BLaER1 (cell line): ENCODE measurements around the gene B4GALNT3.

ENCODE experiments used
- H3K27ac ChIP-seq: shearing (Covaris generic); formaldehyde crosslinking; 2 replicates; pipeline ENCODE4 v1.8.1; 2022
- H3K27me3 ChIP-seq: shearing (Covaris generic); formaldehyde crosslinking; 2 replicates; pipeline ENCODE4 v1.8.1; 2022
- H3K36me3 ChIP-seq: shearing (Covaris generic); formaldehyde crosslinking; 2 replicates; pipeline ENCODE4 v1.8.1; 2022
- H3K4me1 ChIP-seq: shearing (Covaris generic); formaldehyde crosslinking; 2 replicates; pipeline ENCODE4 v1.8.1; 2022
- H3K4me2 ChIP-seq: shearing (Covaris generic); formaldehyde crosslinking; 2 replicates; pipeline ENCODE4 v1.8.1; 2022
- H3K4me3 ChIP-seq: shearing (Covaris generic); formaldehyde crosslinking; 2 replicates; pipeline ENCODE4 v1.8.1; 2022
- H3K9ac ChIP-seq: shearing (Covaris generic); formaldehyde crosslinking; 2 replicates; pipeline ENCODE4 v1.8.1; 2022
- H3K9me3 ChIP-seq: shearing (Covaris generic); formaldehyde crosslinking; 2 replicates; pipeline ENCODE4 v1.8.1; 2022
- H4K20me1 ChIP-seq: shearing (Covaris generic); formaldehyde crosslinking; 2 replicates; pipeline ENCODE4 v1.8.1; 2022
- Cebpa-rat ChIP-seq: shearing (Covaris generic); IDR thresholded peaks from 2 replicates; pipeline ENCODE4 v1.8.1; 2022

B4GALNT3 gene

DNA sequence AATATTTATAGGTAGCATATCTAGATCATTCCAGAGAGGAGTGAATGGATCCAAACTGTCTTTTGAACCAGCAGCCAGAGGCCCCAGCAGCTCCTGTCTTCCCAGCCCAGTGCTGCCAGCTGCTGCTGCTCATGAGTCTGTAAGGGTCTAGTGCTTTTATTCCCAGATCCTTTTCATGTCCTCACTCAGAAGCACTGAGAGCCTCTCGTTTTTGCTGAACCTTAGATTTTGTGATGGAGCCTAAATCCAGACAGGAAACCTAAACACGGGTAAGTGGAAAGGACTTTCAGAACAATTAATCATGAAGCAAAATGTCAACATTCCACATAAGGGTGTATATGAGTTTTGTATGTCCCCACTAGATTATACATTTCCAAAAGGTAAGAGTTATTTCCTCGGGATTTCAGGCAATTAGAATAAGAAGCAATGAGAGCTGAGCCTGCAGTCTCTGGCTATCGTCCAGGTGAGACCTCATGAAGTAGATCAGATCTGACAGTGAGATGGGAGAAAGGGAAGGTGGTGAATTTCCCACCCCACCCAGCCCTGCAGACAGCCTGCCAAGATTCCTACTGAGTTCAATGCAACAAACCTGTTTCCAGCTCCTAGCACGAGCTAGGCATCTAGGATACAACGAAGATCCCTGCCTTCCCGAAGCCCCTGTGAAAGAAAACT lies 119.1 kb downstream of the B4GALNT3 start:
- H3K9ac ChIP-seq = no peak overlapping the region
- no peak overlapping the region for H3K4me3 ChIP-seq
- no peaks in the 10 kb centered on the region for H4K20me1 ChIP-seq
- peaks cover 22% of the 10 kb centered on the region for H3K4me1 ChIP-seq
- no peaks in the 10 kb centered on the region for H3K27me3 ChIP-seq
- H3K4me2 ChIP-seq = no peak overlapping the region
- H3K36me3 ChIP-seq = no peaks in the 10 kb centered on the region
- no peaks in the 10 kb centered on the region for H3K9me3 ChIP-seq
- no peak for TF ChIP-seq Cebpa-rat
- no peak overlapping the region for H3K27ac ChIP-seq

DNA sequence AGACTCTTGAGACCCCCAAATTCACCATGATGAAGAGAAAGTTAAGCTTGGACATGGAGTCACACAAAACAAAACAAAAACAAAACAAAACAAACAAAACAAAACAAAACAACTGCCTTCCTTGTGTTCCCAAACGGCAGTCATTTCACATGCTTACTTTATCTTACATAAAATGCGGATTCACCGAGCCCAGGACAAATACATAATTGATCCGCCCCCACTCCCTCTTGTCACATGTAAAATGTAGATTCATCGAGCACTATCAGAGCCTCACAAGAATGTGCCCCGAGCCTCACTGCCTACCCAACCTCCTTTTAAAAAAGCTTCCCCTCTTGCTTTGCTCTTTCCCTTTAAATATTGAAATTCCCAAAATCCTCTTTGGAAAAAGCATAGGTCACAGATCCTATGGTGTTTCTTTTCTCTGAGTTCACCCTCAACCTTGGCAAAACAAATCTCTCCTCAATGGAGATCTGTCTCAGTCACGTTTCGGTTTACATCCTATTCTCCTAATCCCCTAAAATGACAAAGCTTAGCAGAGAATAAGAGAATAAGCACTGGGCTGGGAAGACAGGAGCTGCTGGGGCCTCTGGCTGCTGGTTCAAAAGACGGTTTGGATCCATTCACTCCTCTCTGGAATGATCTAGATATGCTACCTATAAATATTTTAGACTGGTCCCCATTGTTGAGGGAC lies 119.8 kb downstream of the B4GALNT3 start:
- no peak overlapping the region for H3K27ac ChIP-seq
- no peaks in the 10 kb centered on the region for H3K27me3 ChIP-seq
- no peak overlapping the region for H3K4me2 ChIP-seq
- peaks cover 22% of the 10 kb centered on the region for H3K4me1 ChIP-seq
- no peaks in the 10 kb centered on the region for H3K36me3 ChIP-seq
- H3K4me3 ChIP-seq = no peak overlapping the region
- no peak overlapping the region for H3K9ac ChIP-seq
- H3K9me3 ChIP-seq = no peaks in the 10 kb centered on the region
- H4K20me1 ChIP-seq = no peaks in the 10 kb centered on the region
- no peak for TF ChIP-seq Cebpa-rat

DNA sequence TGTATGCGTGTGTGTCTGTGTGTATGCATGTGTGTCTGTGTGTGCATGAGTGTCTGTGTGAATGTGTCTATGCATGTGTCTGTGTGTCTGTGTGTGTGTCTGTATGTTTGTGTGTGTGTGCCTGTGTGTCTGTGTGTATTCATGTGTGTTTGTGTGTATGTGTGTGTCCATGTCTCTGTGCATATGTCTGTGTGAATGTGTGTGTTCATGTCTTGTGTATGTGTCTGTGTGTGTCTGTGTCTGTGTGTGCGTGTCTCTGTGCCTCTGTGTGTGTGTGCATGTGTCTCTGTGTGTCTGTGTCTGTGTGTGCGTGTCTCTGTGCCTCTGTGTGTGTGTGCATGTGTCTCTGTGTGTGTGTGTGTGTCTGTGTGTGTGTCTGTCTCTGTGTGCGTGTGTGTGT lies 121.1 kb downstream of the B4GALNT3 start:
- TF ChIP-seq Cebpa-rat = no peak
- H3K9ac ChIP-seq = no peak overlapping the region
- no peaks in the 10 kb centered on the region for H3K27me3 ChIP-seq
- H3K4me3 ChIP-seq = no peak overlapping the region
- H3K4me2 ChIP-seq = no peak overlapping the region
- H3K4me1 ChIP-seq = peaks cover 11% of the 10 kb centered on the region
- H3K36me3 ChIP-seq = no peaks in the 10 kb centered on the region
- H3K9me3 ChIP-seq = no peaks in the 10 kb centered on the region
- H3K27ac ChIP-seq = no peak overlapping the region
- no peaks in the 10 kb centered on the region for H4K20me1 ChIP-seq

DNA sequence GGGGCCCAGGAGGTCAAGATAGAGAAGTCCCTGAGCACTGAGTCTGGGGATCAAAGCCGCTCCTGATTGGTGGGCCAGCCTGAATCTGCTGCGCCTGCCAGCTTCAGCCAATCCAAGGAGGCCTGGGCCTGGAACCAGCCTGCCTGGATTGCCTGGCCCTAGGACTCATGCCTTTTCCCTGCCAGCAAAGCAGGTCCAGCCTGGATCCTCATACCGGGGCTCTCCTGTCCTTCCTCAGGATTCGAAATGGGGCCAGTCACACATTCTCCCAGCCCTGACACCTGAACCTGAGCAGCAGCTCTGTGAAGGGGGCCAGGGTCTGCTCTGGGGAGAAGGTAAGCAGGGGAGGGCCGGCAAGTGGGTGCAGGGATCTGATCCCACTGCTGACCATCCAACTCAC lies 121.6 kb downstream of the B4GALNT3 start:
- Histone ChIP-seq H3K4me1 (peaks cover 6% of the 10 kb centered on the region), H3K4me2 (no peak overlapping the region), H3K27ac (no peak overlapping the region), H3K36me3 (no peaks in the 10 kb centered on the region), H4K20me1 (no peaks in the 10 kb centered on the region), H3K9me3 (no peaks in the 10 kb centered on the region), H3K9ac (no peak overlapping the region), H3K4me3 (no peak overlapping the region), H3K27me3 (no peaks in the 10 kb centered on the region)
- no peak for TF ChIP-seq Cebpa-rat

DNA sequence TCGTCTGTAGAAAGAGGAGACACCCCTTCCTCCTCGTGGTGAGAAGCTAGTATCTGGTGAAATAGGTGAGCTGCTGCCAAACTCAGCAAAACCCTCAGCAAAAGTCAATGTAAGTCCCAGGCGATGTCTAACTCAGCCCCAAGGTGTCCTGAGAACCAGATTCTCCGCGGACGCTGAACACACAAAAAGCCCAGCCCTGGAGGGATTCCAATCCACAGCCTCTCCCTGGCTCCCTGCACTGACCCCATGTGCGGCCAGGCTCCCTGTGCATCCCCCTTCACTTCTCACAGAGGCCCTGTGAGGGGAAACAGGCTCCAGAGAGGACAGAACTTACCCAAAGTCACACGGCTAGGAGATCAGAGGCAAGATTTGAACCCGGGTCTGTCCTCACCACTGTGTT lies 122.0 kb downstream of the B4GALNT3 start:
- H3K27me3 ChIP-seq = no peaks in the 10 kb centered on the region
- H3K4me2 ChIP-seq = no peak overlapping the region
- H3K27ac ChIP-seq = no peak overlapping the region
- H3K36me3 ChIP-seq = no peaks in the 10 kb centered on the region
- H4K20me1 ChIP-seq = no peaks in the 10 kb centered on the region
- H3K9ac ChIP-seq = no peak overlapping the region
- no peak overlapping the region for H3K4me3 ChIP-seq
- H3K9me3 ChIP-seq = no peaks in the 10 kb centered on the region
- H3K4me1 ChIP-seq = peaks cover 1% of the 10 kb centered on the region
- no peak for TF ChIP-seq Cebpa-rat

DNA sequence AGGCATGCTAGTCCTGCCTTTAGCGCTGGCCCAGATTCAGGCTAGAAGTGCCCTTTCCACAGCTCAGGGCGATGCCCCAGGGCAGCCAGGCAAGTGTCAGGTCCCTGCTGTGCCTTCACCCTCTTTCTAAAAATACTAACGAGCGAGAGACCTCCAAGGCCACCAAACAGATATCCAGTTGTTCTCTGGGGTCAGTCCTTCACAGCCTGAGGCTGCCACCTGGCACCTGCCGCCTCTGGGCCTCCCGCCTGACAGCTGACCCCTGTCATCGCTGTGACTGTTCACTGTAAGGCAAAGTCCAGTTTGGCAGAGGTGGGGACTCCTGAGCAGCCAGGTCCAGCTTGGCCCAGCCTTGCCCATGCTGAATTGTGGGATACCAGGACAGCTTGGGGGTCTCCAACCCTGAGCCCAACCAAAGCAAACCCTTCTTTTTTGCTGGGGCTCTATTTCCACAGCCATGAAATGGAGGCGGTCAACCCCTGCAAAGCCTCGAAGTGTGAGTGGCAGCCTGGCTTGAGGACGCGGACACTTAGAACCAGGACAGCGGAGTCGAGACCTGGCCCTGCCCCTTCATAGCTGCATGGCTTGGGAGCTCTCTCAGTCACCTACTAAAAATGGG lies 123.6 kb downstream of the B4GALNT3 start:
- no peak overlapping the region for H3K9ac ChIP-seq
- no peaks in the 10 kb centered on the region for H4K20me1 ChIP-seq
- H3K27ac ChIP-seq = no peak overlapping the region
- H3K9me3 ChIP-seq = peaks cover 2% of the 10 kb centered on the region; the same call in 1 of the 2 replicates
- H3K4me1 ChIP-seq = no peaks in the 10 kb centered on the region
- H3K4me2 ChIP-seq = no peak overlapping the region
- TF ChIP-seq Cebpa-rat = no peak
- H3K27me3 ChIP-seq = no peaks in the 10 kb centered on the region
- no peaks in the 10 kb centered on the region for H3K36me3 ChIP-seq
- H3K4me3 ChIP-seq = no peak overlapping the region

DNA sequence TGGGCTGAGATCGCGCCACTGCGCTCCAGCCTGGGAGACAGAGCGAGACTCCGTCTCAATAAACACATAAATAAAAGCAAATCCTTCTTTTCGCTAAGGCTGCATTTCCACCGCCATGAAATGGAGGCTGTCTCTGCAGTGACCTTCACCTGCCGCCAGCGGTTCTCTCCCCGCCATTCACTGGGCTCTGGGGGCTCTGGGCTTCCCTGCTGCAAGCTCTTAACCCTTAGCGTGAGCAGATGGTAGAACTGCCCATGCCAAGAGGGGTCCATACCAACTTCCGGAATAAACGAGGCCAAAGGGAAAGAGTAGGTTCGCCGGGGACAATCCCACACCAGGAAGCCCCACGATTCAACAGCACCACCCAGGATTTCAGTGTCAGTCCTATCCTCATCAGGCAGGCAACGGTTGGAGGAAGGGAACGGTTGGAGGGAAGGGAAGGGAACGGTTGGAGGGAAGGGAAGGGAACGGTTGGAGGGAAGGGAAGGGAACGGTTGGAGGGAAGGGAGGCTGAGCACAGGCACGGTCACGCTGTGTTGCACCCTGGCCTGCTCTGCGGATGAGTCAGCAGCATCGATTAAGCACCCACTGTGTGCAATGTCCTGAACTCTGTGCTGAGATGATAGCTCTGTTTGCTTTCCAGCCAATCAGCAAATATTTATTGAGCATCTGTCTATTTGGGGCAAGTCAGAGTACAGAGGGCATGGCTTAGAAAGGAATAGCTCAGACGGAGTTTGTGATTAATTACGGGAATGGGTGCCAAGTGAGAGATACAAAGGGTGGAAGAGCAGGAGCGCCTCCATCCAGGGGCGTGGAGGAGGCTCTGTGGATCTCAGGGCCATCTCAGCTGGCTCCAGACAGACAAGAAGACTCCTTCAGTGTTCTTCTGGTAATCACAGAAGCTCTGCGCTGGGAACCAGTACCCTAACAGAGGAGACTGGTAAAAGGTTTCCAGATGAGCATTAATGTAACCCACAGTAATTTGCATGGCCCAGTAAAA lies 125.6 kb downstream of the B4GALNT3 start:
- H4K20me1 ChIP-seq = no peaks in the 10 kb centered on the region
- no peaks in the 10 kb centered on the region for H3K27me3 ChIP-seq
- no peak overlapping the region for H3K4me3 ChIP-seq
- H3K9ac ChIP-seq = no peak overlapping the region
- H3K27ac ChIP-seq = no peak overlapping the region
- no peak for TF ChIP-seq Cebpa-rat
- H3K36me3 ChIP-seq = no peaks in the 10 kb centered on the region
- peaks cover 7% of the 10 kb centered on the region; the same call in 1 of the 2 replicates for H3K9me3 ChIP-seq
- H3K4me1 ChIP-seq = peaks cover 18% of the 10 kb centered on the region
- no peak overlapping the region for H3K4me2 ChIP-seq

DNA sequence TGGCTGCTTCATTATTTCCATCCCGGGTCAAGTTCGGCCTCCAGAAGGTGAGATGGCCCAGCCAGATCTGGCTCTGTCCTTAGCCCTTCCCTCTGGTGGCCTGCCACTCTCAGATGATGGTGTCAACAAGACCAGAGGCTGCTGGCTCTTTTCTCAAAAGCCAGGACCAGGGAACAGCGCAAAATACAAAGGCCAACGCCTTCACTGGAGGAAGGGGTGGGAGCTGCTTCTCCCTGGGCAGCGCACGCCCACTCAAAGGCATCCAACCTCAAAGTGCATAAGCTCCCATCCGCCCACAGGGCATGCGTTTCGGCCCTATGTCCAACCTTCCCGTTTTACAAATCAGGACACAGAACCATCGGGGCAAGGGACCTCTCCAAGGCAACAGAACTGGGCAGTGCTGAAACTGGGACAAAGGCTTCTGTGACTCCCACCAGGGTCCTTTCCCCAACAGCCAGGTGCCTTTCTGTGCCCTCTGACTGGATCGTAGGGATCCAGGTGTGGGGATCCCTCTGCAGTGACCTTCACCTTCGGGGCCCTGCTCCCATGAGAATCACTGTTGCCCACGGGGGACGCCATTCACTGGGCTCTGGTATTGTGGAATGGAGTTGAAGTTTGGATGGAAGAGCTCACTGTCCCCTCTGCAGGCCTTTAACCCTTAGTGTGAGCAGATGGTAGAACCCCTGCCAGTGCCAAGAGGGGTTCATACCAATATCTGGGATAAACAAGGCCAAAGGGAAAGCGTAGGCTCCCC lies 126.8 kb downstream of the B4GALNT3 start:
- Histone ChIP-seq H3K27ac (no peak overlapping the region), H4K20me1 (no peaks in the 10 kb centered on the region), H3K9me3 (peaks cover 7% of the 10 kb centered on the region; the same call in 1 of the 2 replicates), H3K4me2 (no peak overlapping the region), H3K9ac (no peak overlapping the region), H3K4me1 (peaks cover 29% of the 10 kb centered on the region), H3K36me3 (no peaks in the 10 kb centered on the region), H3K27me3 (no peaks in the 10 kb centered on the region), H3K4me3 (no peak overlapping the region)
- TF ChIP-seq Cebpa-rat = no peak
